ENCODE measurements around the gene NEUROD6. TPM values are rescaled to one million over a fixed set of nuclear protein-coding genes. Genes with fewer than 3 reads are reported as not detected.

The NEUROD6 gene
- polyA plus RNA-seq, 1 donor (not counting 4 experiments of a cell fraction or from before 2014, with no cell fraction given), result not detected

DNA sequence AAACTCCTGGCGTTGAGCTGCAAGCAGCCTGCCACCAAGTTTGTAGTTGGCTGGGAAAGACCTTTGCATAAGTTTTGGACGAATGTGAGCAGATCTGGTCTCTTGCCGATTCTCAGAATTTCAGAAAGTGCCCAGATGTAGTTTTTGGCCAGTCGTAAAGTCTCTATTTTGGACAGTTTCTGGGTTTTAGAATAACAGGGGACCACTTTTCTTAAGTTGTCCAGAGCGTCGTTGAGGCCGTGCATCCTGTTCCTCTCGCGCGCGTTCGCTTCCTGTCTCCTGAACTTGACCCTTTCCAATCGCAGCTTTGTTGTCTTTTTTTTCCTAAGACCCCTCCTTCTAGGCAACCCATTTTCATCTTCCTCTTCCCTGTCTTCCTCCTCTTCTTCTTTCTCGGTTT, 1.8 kb downstream of the NEUROD6 start:
- DNase-seq (ENCODE audit: low read depth, low spot score) (no peak), FAIRE-seq (no peak)
- peaks cover 45% of the 10 kb centered on the region for H3K27me3 ChIP-seq (ENCODE audit: control insufficient read depth, extremely low read depth, insufficient read depth, low read length)
- no peaks in the 10 kb centered on the region for H3K9me3 ChIP-seq (ENCODE audit: control insufficient read depth, low read depth, low read length)
- no peaks in the 10 kb centered on the region for H3K36me3 ChIP-seq (ENCODE audit: control insufficient read depth in 2 of 2, extremely low read depth in 1 of 2, insufficient read depth in 2 of 2, low read length in 2 of 2)
- H3K4me2 ChIP-seq (ENCODE audit: control insufficient read depth, extremely low read depth, insufficient read depth, low read depth, low read length), result no peak overlapping the region
- no peak overlapping the region for H2AFZ ChIP-seq (ENCODE audit: control insufficient read depth, low read length)
- no peaks in the 10 kb centered on the region for H4K20me1 ChIP-seq (ENCODE audit: control insufficient read depth, extremely low read depth, insufficient read depth, low read length)
- dilution Hi-C loops (cut with MboI; ENCODE audit: extremely low pct_ligation_motif_present, low sequenced_read_pairs), result no loop called here
- H3K9ac ChIP-seq (ENCODE audit: control insufficient read depth, extremely low read depth, insufficient read depth, low read length), result no peak overlapping the region
- TF ChIP-seq, protein P1, sequence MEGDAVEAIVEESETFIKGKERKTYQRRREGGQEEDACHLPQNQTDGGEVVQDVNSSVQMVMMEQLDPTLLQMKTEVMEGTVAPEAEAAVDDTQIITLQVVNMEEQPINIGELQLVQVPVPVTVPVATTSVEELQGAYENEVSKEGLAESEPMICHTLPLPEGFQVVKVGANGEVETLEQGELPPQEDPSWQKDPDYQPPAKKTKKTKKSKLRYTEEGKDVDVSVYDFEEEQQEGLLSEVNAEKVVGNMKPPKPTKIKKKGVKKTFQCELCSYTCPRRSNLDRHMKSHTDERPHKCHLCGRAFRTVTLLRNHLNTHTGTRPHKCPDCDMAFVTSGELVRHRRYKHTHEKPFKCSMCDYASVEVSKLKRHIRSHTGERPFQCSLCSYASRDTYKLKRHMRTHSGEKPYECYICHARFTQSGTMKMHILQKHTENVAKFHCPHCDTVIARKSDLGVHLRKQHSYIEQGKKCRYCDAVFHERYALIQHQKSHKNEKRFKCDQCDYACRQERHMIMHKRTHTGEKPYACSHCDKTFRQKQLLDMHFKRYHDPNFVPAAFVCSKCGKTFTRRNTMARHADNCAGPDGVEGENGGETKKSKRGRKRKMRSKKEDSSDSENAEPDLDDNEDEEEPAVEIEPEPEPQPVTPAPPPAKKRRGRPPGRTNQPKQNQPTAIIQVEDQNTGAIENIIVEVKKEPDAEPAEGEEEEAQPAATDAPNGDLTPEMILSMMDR (optimal IDR thresholded peaks at IDR 0.05 in 1 of 3, IDR thresholded peaks at IDR 0.05 in 1 of 3, conservative IDR thresholded peaks at IDR 0.05 in 1 of 3; ENCODE audit: extremely low read depth in 1 of 3, insufficient read depth in 2 of 3, low read length in 3 of 3), result no peak
- TF ChIP-seq EZH2 (IDR thresholded peaks at IDR 0.05; ENCODE audit: low read length), result no peak
- no peak overlapping the region for H3K27ac ChIP-seq (ENCODE audit: control insufficient read depth, insufficient read depth, low read length)
- H3K4me1 ChIP-seq (ENCODE audit: control insufficient read depth, extremely low read depth, insufficient read depth, low read length), result no peaks in the 10 kb centered on the region
- no peaks in the 10 kb centered on the region for H3K79me2 ChIP-seq (ENCODE audit: control insufficient read depth, insufficient read depth, low read length)
- no peaks in the 10 kb centered on the region for H3K9me1 ChIP-seq (ENCODE audit: control insufficient read depth, extremely low read depth, insufficient read depth, low read length)
- no peak overlapping the region for H3K4me3 ChIP-seq (ENCODE audit: control insufficient read depth in 2 of 3, extremely low read depth in 1 of 3, insufficient read depth in 2 of 3, low read depth in 1 of 3, low read length in 3 of 3)

DNA sequence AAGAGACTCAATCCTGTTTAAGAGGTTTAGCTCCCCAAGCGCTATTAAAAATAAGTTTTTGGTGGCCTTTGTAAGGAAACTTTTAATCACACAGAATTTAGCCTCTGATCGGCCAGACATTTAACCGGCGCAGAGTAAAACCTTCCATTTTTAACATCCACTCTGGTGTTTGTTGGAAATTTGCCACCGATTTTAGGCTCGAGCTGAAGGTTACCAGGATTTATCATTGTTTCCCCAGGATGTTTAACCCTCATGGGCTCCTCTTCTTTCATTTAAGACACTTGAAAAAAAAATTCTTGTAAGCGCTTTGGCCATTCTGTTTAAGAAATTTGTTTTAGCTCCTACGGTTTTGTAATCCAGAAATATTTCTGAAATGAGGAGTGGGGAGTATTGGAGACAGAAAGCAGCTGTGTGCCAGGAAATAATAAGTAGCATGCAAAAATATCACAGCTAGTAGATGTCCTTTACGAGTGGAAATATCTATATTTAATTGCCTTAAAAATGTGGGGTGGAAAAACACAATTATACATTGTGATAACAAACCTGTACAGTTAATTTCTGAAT, 3.4 kb downstream of the NEUROD6 start:
- Histone ChIP-seq H3K27ac (ENCODE audit: control insufficient read depth, insufficient read depth, low read length) (no peak overlapping the region), H3K9ac (ENCODE audit: control insufficient read depth, extremely low read depth, insufficient read depth, low read length) (no peak overlapping the region), H2AFZ (ENCODE audit: control insufficient read depth, low read length) (no peak overlapping the region), H3K27me3 (ENCODE audit: control insufficient read depth, extremely low read depth, insufficient read depth, low read length) (peaks cover 43% of the 10 kb centered on the region), H3K36me3 (ENCODE audit: control insufficient read depth in 2 of 2, extremely low read depth in 1 of 2, insufficient read depth in 2 of 2, low read length in 2 of 2) (no peaks in the 10 kb centered on the region), H3K9me3 (ENCODE audit: control insufficient read depth, low read depth, low read length) (no peaks in the 10 kb centered on the region), H3K4me2 (ENCODE audit: control insufficient read depth, extremely low read depth, insufficient read depth, low read depth, low read length) (peak overlapping the region; percentile 45), H3K4me1 (ENCODE audit: control insufficient read depth, extremely low read depth, insufficient read depth, low read length) (no peaks in the 10 kb centered on the region), H3K79me2 (ENCODE audit: control insufficient read depth, insufficient read depth, low read length) (no peaks in the 10 kb centered on the region), H3K9me1 (ENCODE audit: control insufficient read depth, extremely low read depth, insufficient read depth, low read length) (no peaks in the 10 kb centered on the region), H4K20me1 (ENCODE audit: control insufficient read depth, extremely low read depth, insufficient read depth, low read length) (no peaks in the 10 kb centered on the region), H3K4me3 (ENCODE audit: control insufficient read depth in 2 of 3, extremely low read depth in 1 of 3, insufficient read depth in 2 of 3, low read depth in 1 of 3, low read length in 3 of 3) (no peak overlapping the region)
- FAIRE-seq, result no peak
- no peak for DNase-seq (ENCODE audit: low read depth, low spot score)
- no peak for TF ChIP-seq EZH2 (IDR thresholded peaks at IDR 0.05; ENCODE audit: low read length)
- TF ChIP-seq, protein P1 (optimal IDR thresholded peaks at IDR 0.05 in 1 of 3, IDR thresholded peaks at IDR 0.05 in 1 of 3, conservative IDR thresholded peaks at IDR 0.05 in 1 of 3; ENCODE audit: extremely low read depth in 1 of 3, insufficient read depth in 2 of 3, low read length in 3 of 3), result no peak
- dilution Hi-C loops (cut with MboI; ENCODE audit: extremely low pct_ligation_motif_present, low sequenced_read_pairs), result no loop called here
